Bronchial epithelial cell (primary cell): ENCODE data around the gene LSAMP. TPM values are rescaled to one million over a fixed set of nuclear protein-coding genes. Genes with fewer than 3 reads are reported as not detected.

Experiments used
- DNase-seq: peaks from one replicate; pipeline ENCODE4 v3.0.0-alpha.2; 2010; ENCODE audit warnings: low read depth
- FAIRE-seq: peaks from 2 replicates; lab custom pipeline; 2011; peaks lifted over from hg19 to GRCh38; lab: Jason Lieb, UNC
- H3K27me3 ChIP-seq: 2 replicates; pipeline ENCODE4 v1.5.1; 2011; ENCODE audit warnings: low read length; ENCODE audit not compliant: control insufficient read depth, insufficient read depth
- H3K36me3 ChIP-seq: 2 replicates; pipeline ENCODE4 v1.5.1; 2011; ENCODE audit warnings: low read length; ENCODE audit not compliant: control insufficient read depth, insufficient read depth
- H3K4me3 ChIP-seq: 2 replicates; pipeline ENCODE4 v1.5.1; 2011; ENCODE audit warnings: mild to moderate bottlenecking, low read depth, low read length, control low read depth
- total RNA-seq: library from RNA; depleted of rRNA; stranded (reverse); fragments of >200 nt; gene quantifications from 2 replicates; pipeline ENCODE4 v1.2.1, GENCODE V29; 2014
- TF ChIP-seq, protein P1 (sequence below): IDR thresholded peaks from 2 replicates; pipeline ENCODE4 v1.5.1; 2011; ENCODE audit warnings: mild to moderate bottlenecking, moderate library complexity, low read length, control low read depth, inconsistent platforms; ENCODE audit not compliant: insufficient read depth, severe bottlenecking

The LSAMP gene
- total RNA-seq, 1 donor from 2014 or later, result 0.26 TPM

DNA sequence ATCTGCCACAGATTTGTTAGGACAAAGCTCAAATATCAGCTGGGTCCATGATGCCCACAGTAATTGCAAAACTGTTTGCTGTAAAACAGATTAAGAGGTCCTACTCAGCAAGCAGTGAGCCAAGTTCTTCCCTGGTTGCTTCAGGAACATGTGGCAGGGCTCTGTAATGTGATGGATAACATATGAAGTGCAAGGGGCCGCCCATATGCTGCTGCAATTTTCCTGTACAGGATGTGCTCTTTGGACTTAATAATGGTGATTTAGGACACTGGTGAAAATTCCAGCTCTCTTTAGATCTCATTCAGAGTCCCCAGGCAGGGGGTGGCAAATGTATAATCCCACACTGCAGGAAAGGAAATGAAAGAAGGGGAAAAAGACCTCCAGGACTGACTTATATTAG, 289.4 kb downstream of the LSAMP start:
- H3K4me3 ChIP-seq, result no peak overlapping the region
- TF ChIP-seq, protein P1, sequence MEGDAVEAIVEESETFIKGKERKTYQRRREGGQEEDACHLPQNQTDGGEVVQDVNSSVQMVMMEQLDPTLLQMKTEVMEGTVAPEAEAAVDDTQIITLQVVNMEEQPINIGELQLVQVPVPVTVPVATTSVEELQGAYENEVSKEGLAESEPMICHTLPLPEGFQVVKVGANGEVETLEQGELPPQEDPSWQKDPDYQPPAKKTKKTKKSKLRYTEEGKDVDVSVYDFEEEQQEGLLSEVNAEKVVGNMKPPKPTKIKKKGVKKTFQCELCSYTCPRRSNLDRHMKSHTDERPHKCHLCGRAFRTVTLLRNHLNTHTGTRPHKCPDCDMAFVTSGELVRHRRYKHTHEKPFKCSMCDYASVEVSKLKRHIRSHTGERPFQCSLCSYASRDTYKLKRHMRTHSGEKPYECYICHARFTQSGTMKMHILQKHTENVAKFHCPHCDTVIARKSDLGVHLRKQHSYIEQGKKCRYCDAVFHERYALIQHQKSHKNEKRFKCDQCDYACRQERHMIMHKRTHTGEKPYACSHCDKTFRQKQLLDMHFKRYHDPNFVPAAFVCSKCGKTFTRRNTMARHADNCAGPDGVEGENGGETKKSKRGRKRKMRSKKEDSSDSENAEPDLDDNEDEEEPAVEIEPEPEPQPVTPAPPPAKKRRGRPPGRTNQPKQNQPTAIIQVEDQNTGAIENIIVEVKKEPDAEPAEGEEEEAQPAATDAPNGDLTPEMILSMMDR, result no peak
- H3K36me3 ChIP-seq, result no peaks in the 10 kb centered on the region
- no peaks in the 10 kb centered on the region for H3K27me3 ChIP-seq
- FAIRE-seq (no peak), DNase-seq (no peak)

DNA sequence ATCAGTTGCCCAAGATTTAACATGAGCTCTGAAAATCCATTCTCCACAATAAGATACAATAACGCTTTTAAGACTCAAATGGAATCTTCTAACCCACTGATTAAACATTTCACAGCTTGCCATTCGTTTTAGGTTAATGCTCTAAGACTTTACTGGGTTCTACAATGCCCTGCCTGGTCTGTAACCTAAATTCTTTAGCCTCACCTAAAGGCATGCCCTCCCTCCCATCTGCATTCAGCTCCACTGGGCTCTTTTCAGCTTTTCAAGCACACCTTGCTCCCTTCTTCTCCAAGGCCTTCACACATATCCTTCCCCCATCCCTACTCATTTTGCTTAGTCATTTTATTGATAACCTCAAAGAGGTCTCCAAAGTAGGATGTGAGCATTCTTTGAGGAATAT, 290.9 kb downstream of the LSAMP start:
- FAIRE-seq (no peak), DNase-seq (no peak)
- Histone ChIP-seq H3K36me3 (no peaks in the 10 kb centered on the region), H3K27me3 (no peaks in the 10 kb centered on the region), H3K4me3 (no peak overlapping the region)
- TF ChIP-seq, protein P1, result no peak

DNA sequence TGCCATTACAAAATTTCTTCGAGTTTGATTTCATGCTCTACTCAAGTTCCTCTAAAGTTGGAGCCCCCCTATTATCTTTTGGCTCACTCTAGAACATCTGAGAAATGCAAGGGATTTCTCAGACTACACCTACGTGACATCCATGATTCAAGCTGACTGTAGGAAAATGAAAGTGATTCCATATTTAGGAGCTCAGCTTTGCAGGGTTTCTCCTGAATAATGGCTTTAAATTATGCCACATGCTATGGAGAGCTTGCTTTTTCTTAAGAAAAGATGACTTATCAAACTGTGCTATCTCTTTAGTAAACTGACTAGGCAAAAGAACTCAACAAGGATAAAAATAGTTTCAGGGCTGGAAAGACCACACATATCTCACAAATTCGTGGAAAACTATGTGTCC, 292.1 kb downstream of the LSAMP start:
- TF ChIP-seq, protein P1, result no peak
- FAIRE-seq (no peak), DNase-seq (no peak)
- H3K27me3 ChIP-seq, result no peaks in the 10 kb centered on the region
- no peak overlapping the region for H3K4me3 ChIP-seq
- no peaks in the 10 kb centered on the region for H3K36me3 ChIP-seq

DNA sequence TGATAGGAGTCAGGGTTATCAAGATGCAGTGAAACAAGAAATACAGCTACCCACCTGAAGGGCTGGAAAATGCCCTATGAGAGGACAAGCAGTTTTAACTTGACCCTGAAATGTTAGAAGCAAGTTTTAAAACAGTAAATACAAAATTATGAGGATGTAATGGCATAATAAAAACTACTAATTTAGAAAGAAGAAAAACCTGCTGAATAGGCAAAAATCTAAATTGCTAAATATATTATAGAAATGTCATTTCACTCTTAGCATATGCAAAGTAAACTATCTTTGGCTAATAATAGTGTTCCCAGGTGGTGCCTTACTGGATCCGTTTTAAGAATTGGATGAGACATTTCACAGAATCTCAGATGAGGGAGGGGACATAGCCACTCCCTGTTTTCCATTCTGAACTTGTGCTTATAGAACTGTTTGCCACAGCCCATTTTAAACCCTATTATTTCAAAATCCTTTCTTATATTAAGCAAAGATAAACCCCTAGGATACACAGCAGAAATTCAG, 294.6 kb downstream of the LSAMP start:
- Histone ChIP-seq H3K36me3 (no peaks in the 10 kb centered on the region), H3K27me3 (no peaks in the 10 kb centered on the region), H3K4me3 (no peak overlapping the region)
- TF ChIP-seq, protein P1, result no peak
- DNase-seq (no peak), FAIRE-seq (no peak)

DNA sequence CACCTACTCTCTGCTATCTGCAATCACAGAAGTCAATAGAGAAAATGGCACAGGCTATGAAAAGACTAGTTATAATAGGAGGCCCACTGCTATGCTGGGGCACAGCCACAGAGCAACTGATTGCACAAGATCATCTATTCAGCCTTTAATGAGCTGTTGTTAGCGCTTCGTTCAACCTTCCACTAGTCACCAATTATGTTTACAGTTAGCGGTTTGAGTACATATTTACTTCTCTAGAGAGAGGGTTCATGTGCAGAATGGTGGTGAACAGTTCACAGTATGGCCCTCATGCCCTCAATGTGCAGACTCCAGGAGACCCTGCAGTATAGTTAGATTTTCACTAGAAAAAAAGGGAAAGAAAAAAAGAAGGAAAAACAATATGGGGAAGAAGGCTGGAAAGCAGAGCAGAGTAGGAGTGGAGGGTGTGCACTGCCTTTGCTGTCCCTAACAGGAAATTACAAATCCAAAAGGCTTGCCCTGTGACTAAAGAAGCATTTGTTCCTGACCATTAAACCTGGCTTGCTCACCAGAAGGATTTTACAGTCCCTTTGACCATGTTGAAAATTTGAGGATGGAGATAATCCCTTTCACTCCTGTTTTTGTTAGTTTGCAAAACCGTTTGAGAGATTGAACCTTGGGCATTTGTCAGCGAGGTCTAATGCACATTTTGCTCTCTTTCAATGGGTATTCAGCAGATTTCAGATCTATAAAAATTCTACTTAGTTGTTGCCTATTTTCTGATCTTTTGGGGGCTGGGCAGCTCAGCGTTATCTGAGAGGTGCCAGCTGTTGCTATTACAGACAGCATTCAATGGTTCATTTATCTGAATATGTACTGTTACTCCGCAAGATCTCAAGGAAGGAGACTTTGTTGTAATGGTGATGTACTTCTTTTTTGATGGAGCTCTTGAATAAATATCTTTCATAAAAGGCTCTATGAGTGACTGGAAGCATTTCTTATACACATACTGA, 296.1 kb downstream of the LSAMP start:
- Histone ChIP-seq H3K4me3 (no peak overlapping the region), H3K27me3 (no peaks in the 10 kb centered on the region), H3K36me3 (no peaks in the 10 kb centered on the region)
- TF ChIP-seq, protein P1, result no peak
- DNase-seq (peak; percentile 15), FAIRE-seq (no peak)
